HUDEP-2 (cell line): ENCODE results near the gene LPGAT1.
A peak's percentile ranks its signal among the peaks of the same experiment; 100 is the strongest.
"Not testable (repeated sequence)": the region's sequence is repeated elsewhere in the genome, so short reads cannot be mapped to it uniquely, and the experiment has no call there.

Experiments
- DNase-seq, 76 experiments: peaks; one replicate each; lab custom pipeline; 2025; ENCODE audit not compliant: unreplicated experiment in 76 of 76; lab: John Stamatoyannopoulos, UW

LPGAT1 gene

GRCh38 chr1:211737115-211738035 is 93.2 kb downstream of the LPGAT1 start:
- no peak for DNase-seq

GRCh38 chr1:211736351-211736915 is 94.1 kb downstream of the LPGAT1 start:
- DNase-seq = no peak

GRCh38 chr1:211735208-211736170 is 95.1 kb downstream of the LPGAT1 start:
- DNase-seq = peak in 1 of 76 experiments; percentile 8

GRCh38 chr1:211734791-211735190 is 95.8 kb downstream of the LPGAT1 start:
- DNase-seq = no peak

GRCh38 chr1:211734359-211734758 is 96.2 kb downstream of the LPGAT1 start:
- DNase-seq = no peak

- DNase-seq = no peak
These were observed 98.1 kb downstream of the LPGAT1 start for GRCh38 chr1:211732293-211732980.

GRCh38 chr1:211731456-211732292 is 98.9 kb downstream of the LPGAT1 start:
- no peak for DNase-seq

- no peak for DNase-seq
These were observed 100.2 kb downstream of the LPGAT1 start for GRCh38 chr1:211730347-211730746.

GRCh38 chr1:211729238-211729637 is 101.3 kb downstream of the LPGAT1 start:
- no peak for DNase-seq

- no peak for DNase-seq
These were observed 104.0 kb downstream of the LPGAT1 start for GRCh38 chr1:211726467-211726995.

- DNase-seq = no peak
These were observed 105.8 kb downstream of the LPGAT1 start for GRCh38 chr1:211724687-211725196.

GRCh38 chr1:211723273-211723672 is 107.3 kb downstream of the LPGAT1 start:
- DNase-seq = no peak

- DNase-seq = no peak
These were observed 108.0 kb downstream of the LPGAT1 start for GRCh38 chr1:211722277-211723175.

- not testable (repeated sequence) for DNase-seq
These were observed 114.0 kb downstream of the LPGAT1 start for GRCh38 chr1:211716555-211716954.

- no peak for DNase-seq
These were observed 114.6 kb downstream of the LPGAT1 start for GRCh38 chr1:211715971-211716370.

- DNase-seq = no peak
These were observed 116.4 kb downstream of the LPGAT1 start for GRCh38 chr1:211714154-211714553.

- DNase-seq = no peak
These were observed 117.3 kb downstream of the LPGAT1 start for GRCh38 chr1:211713231-211713630.

- DNase-seq = no peak
These were observed 119.3 kb downstream of the LPGAT1 start for GRCh38 chr1:211711315-211711705.
